Measurements from ENCODE around the gene ETV4.

The ETV4 gene

DNA sequence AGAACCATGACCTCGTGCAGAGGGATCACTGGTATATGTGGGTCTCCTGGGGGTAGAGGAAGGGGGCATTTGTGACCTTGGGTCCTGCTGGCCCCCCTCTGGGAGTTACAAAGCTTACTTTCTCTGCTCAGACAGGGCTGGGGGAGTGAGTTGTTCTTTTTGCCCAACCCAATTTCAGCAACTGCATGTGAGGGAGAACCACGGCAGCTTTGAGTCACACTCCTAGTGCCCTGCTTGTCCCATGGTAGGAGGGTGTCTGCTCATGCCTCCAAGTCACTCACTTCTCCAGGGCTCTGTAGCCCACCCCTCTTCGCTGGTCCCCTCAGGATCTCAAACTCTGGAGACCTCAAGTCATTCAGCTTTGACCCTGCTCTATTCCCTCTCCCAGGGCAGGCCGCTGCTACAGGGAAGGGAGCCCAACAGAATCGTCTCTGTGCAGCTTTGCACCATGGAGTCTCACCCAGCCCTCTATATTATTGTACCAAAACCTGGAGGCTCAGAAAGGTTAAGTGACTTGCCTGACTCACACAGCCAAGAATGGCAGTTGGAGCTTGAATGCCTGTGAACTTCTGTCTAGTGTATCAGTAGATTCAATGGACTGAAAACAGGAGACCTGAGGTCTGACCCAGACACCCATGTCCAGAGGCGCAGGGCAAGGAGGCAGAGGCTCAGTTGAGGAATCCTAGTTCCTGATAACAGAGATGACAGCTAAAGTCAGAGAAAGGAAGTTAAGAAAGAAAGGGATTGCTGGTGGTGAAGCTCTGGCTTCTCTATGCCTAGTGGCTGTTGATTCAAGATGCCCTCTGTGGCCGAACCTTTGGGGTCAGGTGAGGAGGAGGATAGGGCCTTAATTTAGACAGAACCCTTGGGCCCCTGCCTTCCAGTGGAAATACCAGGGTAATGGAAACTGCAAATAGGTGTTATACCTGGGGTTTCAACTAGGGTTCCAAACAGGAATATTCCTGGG lies 14.6 kb upstream of the ETV4 start:
- H3K4me3 ChIP-seq (ENCODE audit: low read length) = no peak overlapping the region
- TF ChIP-seq, protein P1, sequence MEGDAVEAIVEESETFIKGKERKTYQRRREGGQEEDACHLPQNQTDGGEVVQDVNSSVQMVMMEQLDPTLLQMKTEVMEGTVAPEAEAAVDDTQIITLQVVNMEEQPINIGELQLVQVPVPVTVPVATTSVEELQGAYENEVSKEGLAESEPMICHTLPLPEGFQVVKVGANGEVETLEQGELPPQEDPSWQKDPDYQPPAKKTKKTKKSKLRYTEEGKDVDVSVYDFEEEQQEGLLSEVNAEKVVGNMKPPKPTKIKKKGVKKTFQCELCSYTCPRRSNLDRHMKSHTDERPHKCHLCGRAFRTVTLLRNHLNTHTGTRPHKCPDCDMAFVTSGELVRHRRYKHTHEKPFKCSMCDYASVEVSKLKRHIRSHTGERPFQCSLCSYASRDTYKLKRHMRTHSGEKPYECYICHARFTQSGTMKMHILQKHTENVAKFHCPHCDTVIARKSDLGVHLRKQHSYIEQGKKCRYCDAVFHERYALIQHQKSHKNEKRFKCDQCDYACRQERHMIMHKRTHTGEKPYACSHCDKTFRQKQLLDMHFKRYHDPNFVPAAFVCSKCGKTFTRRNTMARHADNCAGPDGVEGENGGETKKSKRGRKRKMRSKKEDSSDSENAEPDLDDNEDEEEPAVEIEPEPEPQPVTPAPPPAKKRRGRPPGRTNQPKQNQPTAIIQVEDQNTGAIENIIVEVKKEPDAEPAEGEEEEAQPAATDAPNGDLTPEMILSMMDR (conservative IDR thresholded peaks at IDR 0.05; ENCODE audit: low read depth, low read length) = no peak
- DNase-seq (ENCODE audit: low read depth) = no peak

DNA sequence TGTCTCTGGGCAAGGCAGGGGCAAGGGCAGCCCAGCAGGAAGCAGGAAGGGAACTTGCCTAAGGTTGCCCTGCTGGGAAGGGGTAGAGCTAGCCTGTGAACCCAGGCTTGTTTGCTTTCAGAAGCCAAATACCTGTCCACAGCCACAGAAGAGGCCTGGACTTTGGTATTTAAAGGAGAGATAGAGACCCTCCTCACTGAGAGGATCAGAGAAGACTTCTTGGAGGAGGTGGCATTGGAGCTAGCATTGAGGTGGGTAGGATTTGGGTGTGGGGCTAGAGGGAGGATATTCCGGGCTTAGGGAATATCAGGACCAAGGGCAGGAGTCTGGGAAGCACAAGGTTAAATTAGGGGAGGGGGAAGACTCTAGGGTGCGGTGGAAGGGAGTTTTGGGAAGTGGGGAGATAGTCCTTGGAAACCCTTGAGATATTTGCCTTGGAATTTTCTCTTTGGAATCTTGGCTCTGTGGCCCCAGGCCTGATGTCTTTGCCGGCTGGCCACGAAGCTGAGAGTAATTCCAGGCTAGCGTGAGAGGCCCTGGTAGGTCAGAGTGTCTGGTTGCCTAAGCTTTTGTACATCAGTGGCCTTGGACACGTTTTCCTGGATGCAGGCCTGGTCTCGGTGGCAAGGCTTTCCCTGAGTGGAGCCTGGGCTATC lies 13.1 kb upstream of the ETV4 start:
- TF ChIP-seq, protein P1 (conservative IDR thresholded peaks at IDR 0.05; ENCODE audit: low read depth, low read length) = no peak
- no peak for DNase-seq (ENCODE audit: low read depth)
- H3K4me3 ChIP-seq (ENCODE audit: low read length) = no peak overlapping the region

DNA sequence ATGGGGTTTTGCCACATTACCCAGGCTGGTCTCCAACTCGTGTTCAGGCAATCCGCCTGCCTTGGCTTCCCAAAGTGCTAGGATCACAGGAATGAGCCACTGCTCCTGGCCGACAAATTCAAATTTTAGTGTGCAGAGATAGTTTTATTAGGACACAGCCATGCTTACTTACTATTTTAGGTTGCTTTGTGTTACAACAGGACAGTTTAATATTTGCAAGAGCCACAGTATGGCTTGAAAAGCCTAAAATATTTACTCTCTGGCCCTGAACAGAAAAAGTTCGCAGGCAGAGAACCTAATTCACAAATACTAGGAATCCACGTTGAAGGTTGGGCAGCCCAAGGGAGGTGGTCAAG lies 12.6 kb upstream of the ETV4 start:
- TF ChIP-seq, protein P1 (conservative IDR thresholded peaks at IDR 0.05; ENCODE audit: low read depth, low read length) = no peak
- no peak overlapping the region for H3K4me3 ChIP-seq (ENCODE audit: low read length)
- no peak for DNase-seq (ENCODE audit: low read depth)

DNA sequence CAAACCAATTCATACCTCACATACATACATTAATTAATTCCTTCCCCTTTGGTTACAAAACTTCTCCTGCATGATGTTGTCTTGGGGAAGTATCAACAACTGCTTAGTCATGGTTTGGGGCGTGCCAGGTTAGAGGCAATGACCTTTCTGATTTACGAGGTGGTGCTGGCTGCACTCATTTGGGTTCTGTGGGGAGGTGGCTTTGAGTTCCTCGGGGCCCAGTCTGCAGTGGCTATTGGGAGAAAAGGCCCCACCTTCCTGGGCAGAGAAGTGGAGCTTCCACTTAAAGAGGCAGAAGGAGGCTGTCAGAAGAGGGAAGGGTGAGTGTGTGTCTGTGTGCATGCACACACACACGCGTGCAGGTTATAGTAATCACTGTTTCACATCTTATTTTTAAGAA lies 10.2 kb upstream of the ETV4 start:
- DNase-seq (ENCODE audit: low read depth) = no peak
- TF ChIP-seq, protein P1 (conservative IDR thresholded peaks at IDR 0.05; ENCODE audit: low read depth, low read length) = no peak
- no peak overlapping the region for H3K4me3 ChIP-seq (ENCODE audit: low read length)

DNA sequence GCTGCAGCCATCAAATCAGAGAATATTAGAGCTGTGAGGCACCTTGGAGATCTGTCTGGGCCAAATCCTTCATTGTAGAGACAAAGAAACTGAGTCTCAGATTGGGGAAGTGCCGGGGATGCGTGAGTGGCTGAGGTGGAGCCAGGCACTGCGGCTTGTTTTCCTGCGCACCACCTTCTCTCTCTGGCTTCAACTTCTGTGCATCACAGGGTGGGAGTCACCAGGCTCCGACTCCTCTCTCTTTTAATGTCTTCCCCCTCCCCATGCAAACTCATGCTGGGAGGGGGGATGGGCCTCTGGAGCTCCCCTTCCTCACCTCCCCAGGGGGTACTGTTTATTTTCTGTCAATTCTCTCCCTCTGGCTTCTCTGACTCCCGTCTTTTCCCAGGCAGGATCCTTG lies 8.7 kb upstream of the ETV4 start:
- H3K4me3 ChIP-seq (ENCODE audit: low read length) = no peak overlapping the region
- no peak for DNase-seq (ENCODE audit: low read depth)
- TF ChIP-seq, protein P1 (conservative IDR thresholded peaks at IDR 0.05; ENCODE audit: low read depth, low read length) = no peak

DNA sequence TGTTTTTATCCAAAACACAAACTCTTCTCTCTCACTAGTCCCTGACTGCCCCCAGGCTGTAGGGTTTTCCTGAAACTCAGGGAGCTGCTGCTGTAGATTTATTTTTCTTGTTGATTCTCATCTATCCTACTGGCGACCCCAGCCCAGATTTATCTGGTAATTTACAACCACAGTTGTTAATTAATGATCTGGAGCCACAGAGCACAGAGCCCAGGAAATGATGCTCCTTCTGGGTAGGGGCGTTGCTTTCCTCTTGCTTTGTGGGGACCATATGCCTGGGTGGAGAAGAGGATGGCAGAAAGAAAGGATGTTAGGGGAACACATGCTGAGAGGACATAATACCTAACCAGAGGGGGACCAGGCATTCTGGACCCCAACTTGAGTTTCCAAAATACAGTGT lies 7.4 kb upstream of the ETV4 start:
- TF ChIP-seq, protein P1 (conservative IDR thresholded peaks at IDR 0.05; ENCODE audit: low read depth, low read length) = no peak
- DNase-seq (ENCODE audit: low read depth) = no peak
- H3K4me3 ChIP-seq (ENCODE audit: low read length) = no peak overlapping the region
